Measurements from ENCODE around the gene LRRC4C. TPM values are rescaled to one million over a fixed set of nuclear protein-coding genes. Genes with fewer than 3 reads are reported as not detected.

LRRC4C gene
- total and polyA plus RNA-seq, 10 of the 15 experiments (the other 5 are each of a cell fraction or from before 2014, with no cell fraction given), result 1.5 TPM; not detected in 9

DNA sequence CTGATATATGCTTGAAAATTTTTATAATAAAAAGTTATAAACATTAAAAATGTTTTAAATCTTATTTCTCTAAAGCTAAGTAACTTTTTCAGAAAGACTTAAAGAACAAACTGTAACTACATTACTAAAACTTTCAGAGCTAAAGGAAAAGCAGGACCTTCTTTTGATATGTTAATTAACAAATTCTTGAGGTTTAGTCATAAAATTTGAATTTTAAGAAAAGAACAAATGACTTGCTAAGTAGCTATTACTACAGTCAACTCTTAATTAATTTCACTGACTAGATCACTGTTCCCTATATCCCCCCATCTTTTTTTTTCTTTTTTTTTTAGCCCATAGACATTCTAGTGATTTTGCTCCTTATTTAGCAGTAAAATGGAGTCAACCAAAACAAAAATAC is 344.4 kb downstream of the LRRC4C start:
- intact Hi-C loops (cut with micrococcal nuclease; ENCODE audit: unreplicated experiment), result no loop called here
- no peak overlapping the region for H3K27ac ChIP-seq (ENCODE audit: control insufficient read depth, insufficient read depth)
- RAD21 ChIA-PET (ENCODE audit: unreplicated experiment), result no interaction called here
- DNase-seq (ENCODE audit: low read depth, low spot score), result no peak
- H3K4me1 ChIP-seq (ENCODE audit: control insufficient read depth, insufficient read depth, low read length), result no peaks in the 10 kb centered on the region
- H3K36me3 ChIP-seq (ENCODE audit: control insufficient read depth in 2 of 2, insufficient read depth in 2 of 2, low read length in 1 of 2), result no peaks in the 10 kb centered on the region
- H4K20me1 ChIP-seq (ENCODE audit: control insufficient read depth, insufficient read depth), result no peaks in the 10 kb centered on the region
- ATAC-seq, result no peak
- no peaks in the 10 kb centered on the region for H3K79me2 ChIP-seq (ENCODE audit: control insufficient read depth, insufficient read depth, low read length)
- no peak for FAIRE-seq
- H3K4me2 ChIP-seq (ENCODE audit: control insufficient read depth, insufficient read depth), result no peak overlapping the region
- no peaks in the 10 kb centered on the region for H3K9me3 ChIP-seq (replicated peaks; ENCODE audit: control insufficient read depth, insufficient read depth, low read length)
- in situ Hi-C loops (cut with MboI), result no loop called here
- CTCF ChIA-PET, result interaction anchor here (0.6 to 1.3 kb wide), 3 partner anchors 14 to 175 kb away, joined by 3 read pairs; no protein-coding TSS in a partner anchor
- H3K9ac ChIP-seq (ENCODE audit: control insufficient read depth, insufficient read depth, low read length), result no peak overlapping the region
- H3K27me3 ChIP-seq (replicated peaks in 1 of 2; ENCODE audit: control insufficient read depth in 2 of 2, insufficient read depth in 2 of 2, low read length in 1 of 2), result no peaks in the 10 kb centered on the region
- POLR2A ChIA-PET, result no interaction called here
- H3K4me3 ChIP-seq, result no peak overlapping the region
- SMC1A ChIA-PET (ENCODE audit: uncharacterized antibody, unreplicated experiment), result interaction anchor here (0.9 to 2.1 kb wide), 3 partner anchors 8 to 86 kb away, joined by 3 to 7 read pairs (median 3); no protein-coding TSS in a partner anchor
- no TSS peak for BruUV-seq (replicated peaks)
- H2AFZ ChIP-seq (ENCODE audit: control insufficient read depth, low read depth, low read length), result no peak overlapping the region
- TF ChIP-seq, protein P1, sequence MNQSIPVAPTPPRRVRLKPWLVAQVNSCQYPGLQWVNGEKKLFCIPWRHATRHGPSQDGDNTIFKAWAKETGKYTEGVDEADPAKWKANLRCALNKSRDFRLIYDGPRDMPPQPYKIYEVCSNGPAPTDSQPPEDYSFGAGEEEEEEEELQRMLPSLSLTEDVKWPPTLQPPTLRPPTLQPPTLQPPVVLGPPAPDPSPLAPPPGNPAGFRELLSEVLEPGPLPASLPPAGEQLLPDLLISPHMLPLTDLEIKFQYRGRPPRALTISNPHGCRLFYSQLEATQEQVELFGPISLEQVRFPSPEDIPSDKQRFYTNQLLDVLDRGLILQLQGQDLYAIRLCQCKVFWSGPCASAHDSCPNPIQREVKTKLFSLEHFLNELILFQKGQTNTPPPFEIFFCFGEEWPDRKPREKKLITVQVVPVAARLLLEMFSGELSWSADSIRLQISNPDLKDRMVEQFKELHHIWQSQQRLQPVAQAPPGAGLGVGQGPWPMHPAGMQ (IDR thresholded peaks at IDR 0.05; ENCODE audit: borderline replicate concordance), result no peak
- TF ChIP-seq NR2C1 (IDR thresholded peaks at IDR 0.05), result no peak
- TF ChIP-seq, protein P2, sequence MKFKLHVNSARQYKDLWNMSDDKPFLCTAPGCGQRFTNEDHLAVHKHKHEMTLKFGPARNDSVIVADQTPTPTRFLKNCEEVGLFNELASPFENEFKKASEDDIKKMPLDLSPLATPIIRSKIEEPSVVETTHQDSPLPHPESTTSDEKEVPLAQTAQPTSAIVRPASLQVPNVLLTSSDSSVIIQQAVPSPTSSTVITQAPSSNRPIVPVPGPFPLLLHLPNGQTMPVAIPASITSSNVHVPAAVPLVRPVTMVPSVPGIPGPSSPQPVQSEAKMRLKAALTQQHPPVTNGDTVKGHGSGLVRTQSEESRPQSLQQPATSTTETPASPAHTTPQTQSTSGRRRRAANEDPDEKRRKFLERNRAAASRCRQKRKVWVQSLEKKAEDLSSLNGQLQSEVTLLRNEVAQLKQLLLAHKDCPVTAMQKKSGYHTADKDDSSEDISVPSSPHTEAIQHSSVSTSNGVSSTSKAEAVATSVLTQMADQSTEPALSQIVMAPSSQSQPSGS (IDR thresholded peaks at IDR 0.05; ENCODE audit: low read length), result no peak
- TF ChIP-seq ZNF217 (IDR thresholded peaks at IDR 0.05), result no peak
- TF ChIP-seq RCOR1 (conservative IDR thresholded peaks at IDR 0.05; ENCODE audit: low read depth, low read length), result no peak
- TF ChIP-seq YBX1 (IDR thresholded peaks at IDR 0.05), result no peak
- TF ChIP-seq CREM (IDR thresholded peaks at IDR 0.05; ENCODE audit: low read depth), result no peak
- TF ChIP-seq HDGF (IDR thresholded peaks at IDR 0.05), result no peak
- TF ChIP-seq KLF5 (IDR thresholded peaks at IDR 0.05; ENCODE audit: partially characterized antibody), result no peak
- TF ChIP-seq SREBF1 (IDR thresholded peaks at IDR 0.05; ENCODE audit: low read length), result no peak
- no peak for TF ChIP-seq MEF2B (IDR thresholded peaks at IDR 0.05; ENCODE audit: partially characterized antibody, poor library complexity, severe bottlenecking)
- no peak for TF ChIP-seq RAD51 (IDR thresholded peaks at IDR 0.05)
- TF ChIP-seq, protein P3, sequence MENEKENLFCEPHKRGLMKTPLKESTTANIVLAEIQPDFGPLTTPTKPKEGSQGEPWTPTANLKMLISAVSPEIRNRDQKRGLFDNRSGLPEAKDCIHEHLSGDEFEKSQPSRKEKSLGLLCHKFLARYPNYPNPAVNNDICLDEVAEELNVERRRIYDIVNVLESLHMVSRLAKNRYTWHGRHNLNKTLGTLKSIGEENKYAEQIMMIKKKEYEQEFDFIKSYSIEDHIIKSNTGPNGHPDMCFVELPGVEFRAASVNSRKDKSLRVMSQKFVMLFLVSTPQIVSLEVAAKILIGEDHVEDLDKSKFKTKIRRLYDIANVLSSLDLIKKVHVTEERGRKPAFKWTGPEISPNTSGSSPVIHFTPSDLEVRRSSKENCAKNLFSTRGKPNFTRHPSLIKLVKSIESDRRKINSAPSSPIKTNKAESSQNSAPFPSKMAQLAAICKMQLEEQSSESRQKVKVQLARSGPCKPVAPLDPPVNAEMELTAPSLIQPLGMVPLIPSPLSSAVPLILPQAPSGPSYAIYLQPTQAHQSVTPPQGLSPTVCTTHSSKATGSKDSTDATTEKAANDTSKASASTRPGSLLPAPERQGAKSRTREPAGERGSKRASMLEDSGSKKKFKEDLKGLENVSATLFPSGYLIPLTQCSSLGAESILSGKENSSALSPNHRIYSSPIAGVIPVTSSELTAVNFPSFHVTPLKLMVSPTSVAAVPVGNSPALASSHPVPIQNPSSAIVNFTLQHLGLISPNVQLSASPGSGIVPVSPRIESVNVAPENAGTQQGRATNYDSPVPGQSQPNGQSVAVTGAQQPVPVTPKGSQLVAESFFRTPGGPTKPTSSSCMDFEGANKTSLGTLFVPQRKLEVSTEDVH (IDR thresholded peaks at IDR 0.05; ENCODE audit: low read depth, partially characterized antibody), result no peak
- TF ChIP-seq ESRRA (IDR thresholded peaks at IDR 0.05; ENCODE audit: low read length), result no peak
- TF ChIP-seq NFYA (IDR thresholded peaks at IDR 0.05; ENCODE audit: borderline replicate concordance, low read depth, low read length), result no peak
- TF ChIP-seq, protein P4, sequence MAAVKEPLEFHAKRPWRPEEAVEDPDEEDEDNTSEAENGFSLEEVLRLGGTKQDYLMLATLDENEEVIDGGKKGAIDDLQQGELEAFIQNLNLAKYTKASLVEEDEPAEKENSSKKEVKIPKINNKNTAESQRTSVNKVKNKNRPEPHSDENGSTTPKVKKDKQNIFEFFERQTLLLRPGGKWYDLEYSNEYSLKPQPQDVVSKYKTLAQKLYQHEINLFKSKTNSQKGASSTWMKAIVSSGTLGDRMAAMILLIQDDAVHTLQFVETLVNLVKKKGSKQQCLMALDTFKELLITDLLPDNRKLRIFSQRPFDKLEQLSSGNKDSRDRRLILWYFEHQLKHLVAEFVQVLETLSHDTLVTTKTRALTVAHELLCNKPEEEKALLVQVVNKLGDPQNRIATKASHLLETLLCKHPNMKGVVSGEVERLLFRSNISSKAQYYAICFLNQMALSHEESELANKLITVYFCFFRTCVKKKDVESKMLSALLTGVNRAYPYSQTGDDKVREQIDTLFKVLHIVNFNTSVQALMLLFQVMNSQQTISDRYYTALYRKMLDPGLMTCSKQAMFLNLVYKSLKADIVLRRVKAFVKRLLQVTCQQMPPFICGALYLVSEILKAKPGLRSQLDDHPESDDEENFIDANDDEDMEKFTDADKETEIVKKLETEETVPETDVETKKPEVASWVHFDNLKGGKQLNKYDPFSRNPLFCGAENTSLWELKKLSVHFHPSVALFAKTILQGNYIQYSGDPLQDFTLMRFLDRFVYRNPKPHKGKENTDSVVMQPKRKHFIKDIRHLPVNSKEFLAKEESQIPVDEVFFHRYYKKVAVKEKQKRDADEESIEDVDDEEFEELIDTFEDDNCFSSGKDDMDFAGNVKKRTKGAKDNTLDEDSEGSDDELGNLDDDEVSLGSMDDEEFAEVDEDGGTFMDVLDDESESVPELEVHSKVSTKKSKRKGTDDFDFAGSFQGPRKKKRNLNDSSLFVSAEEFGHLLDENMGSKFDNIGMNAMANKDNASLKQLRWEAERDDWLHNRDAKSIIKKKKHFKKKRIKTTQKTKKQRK (IDR thresholded peaks at IDR 0.05; ENCODE audit: low read depth, low read length), result no peak
- TF ChIP-seq MTA2 (IDR thresholded peaks at IDR 0.05; ENCODE audit: low read depth), result no peak
